NCI-H1092 (cell line): ENCODE results near the gene NCAPG2.
"Not testable (repeated sequence)": the region's sequence is repeated elsewhere in the genome, so short reads cannot be mapped to it uniquely, and the experiment has no call there.

Experiments used
- DNase-seq: peaks from one replicate; lab custom pipeline; 2025; lab: John Stamatoyannopoulos, UW

The NCAPG2 gene

GRCh38 chr7:158706710-158707590 is 2.3 kb upstream of the NCAPG2 start:
- DNase-seq, result no peak

GRCh38 chr7:158706273-158706704 is 1.7 kb upstream of the NCAPG2 start:
- DNase-seq, result no peak

- no peak for DNase-seq
Measured at GRCh38 chr7:158705234-158705850, 738 bp upstream of the NCAPG2 start.

- not testable (repeated sequence) for DNase-seq
Measured at GRCh38 chr7:158703679-158704523, 703 bp downstream of the NCAPG2 start.

GRCh38 chr7:158702944-158703343 is 1.7 kb downstream of the NCAPG2 start:
- DNase-seq, result no peak

GRCh38 chr7:158702196-158702595 is 2.4 kb downstream of the NCAPG2 start:
- DNase-seq, result no peak

GRCh38 chr7:158700008-158700407 is 4.6 kb downstream of the NCAPG2 start:
- no peak for DNase-seq

GRCh38 chr7:158699341-158699740 is 5.3 kb downstream of the NCAPG2 start:
- no peak for DNase-seq

- DNase-seq, result no peak
Measured at GRCh38 chr7:158698657-158699195, 5.9 kb downstream of the NCAPG2 start.

- DNase-seq, result not testable (repeated sequence)
Measured at GRCh38 chr7:158697597-158697996, 7.0 kb downstream of the NCAPG2 start.

GRCh38 chr7:158695726-158696452 is 8.7 kb downstream of the NCAPG2 start:
- DNase-seq, result no peak

- no peak for DNase-seq
Measured at GRCh38 chr7:158695056-158695455, 9.5 kb downstream of the NCAPG2 start.

- no peak for DNase-seq
Measured at GRCh38 chr7:158694650-158695049, 10.0 kb downstream of the NCAPG2 start.

GRCh38 chr7:158689488-158689887 is 15.1 kb downstream of the NCAPG2 start:
- DNase-seq, result no peak

- DNase-seq, result no peak
Measured at GRCh38 chr7:158687406-158687805, 17.2 kb downstream of the NCAPG2 start.

- DNase-seq, result no peak
Measured at GRCh38 chr7:158685693-158686092, 18.9 kb downstream of the NCAPG2 start.

- DNase-seq, result no peak
Measured at GRCh38 chr7:158684329-158684728, 20.3 kb downstream of the NCAPG2 start.

GRCh38 chr7:158683541-158683940 is 21.1 kb downstream of the NCAPG2 start:
- no peak for DNase-seq

- no peak for DNase-seq
Measured at GRCh38 chr7:158682456-158682855, 22.1 kb downstream of the NCAPG2 start.

GRCh38 chr7:158680754-158681153 is 23.9 kb downstream of the NCAPG2 start:
- DNase-seq, result no peak

GRCh38 chr7:158676906-158677305 is 27.7 kb downstream of the NCAPG2 start:
- DNase-seq, result no peak
